ENCODE results near the gene GRAMD1B.
"Not testable (repeated sequence)": the region's sequence is repeated elsewhere in the genome, so short reads cannot be mapped to it uniquely, and the experiment has no call there.

GRAMD1B gene

GRCh38 chr11:123510579-123510905 lies 80.5 kb downstream of the GRAMD1B start:
- H3K4me3 ChIP-seq (ENCODE audit: low read depth, low read length) = no peak overlapping the region; the same call in 1 of the 2 replicates
- ChIA-PET CTCF (interaction anchor here (1.4 to 4.9 kb wide), 17 partner anchors 10 to 206 kb away, joined by 4 to 94 read pairs (median 12); no protein-coding TSS in a partner anchor), POLR2A (no interaction called here)
- no peak for DNase-seq (ENCODE audit: low read depth, low spot score)
- TF ChIP-seq CTCF (IDR thresholded peaks at IDR 0.05; ENCODE audit: insufficient read depth, low read length, missing control alignments) = no peak

GRCh38 chr11:123511037-123511870 lies 81.2 kb downstream of the GRAMD1B start:
- peak; percentile 70 for DNase-seq (ENCODE audit: low read depth, low spot score)
- ChIA-PET POLR2A (no interaction called here), CTCF (interaction anchor here (0.6 to 4.9 kb wide), 28 partner anchors 9 to 205 kb away, joined by 3 to 94 read pairs (median 10); no protein-coding TSS in a partner anchor)
- TF ChIP-seq CTCF (IDR thresholded peaks at IDR 0.05; ENCODE audit: insufficient read depth, low read length, missing control alignments) = peak; percentile 95
- H3K4me3 ChIP-seq (ENCODE audit: low read depth, low read length) = peak overlapping the region; percentile 25

- DNase-seq (ENCODE audit: low read depth, low spot score); H3K4me3 ChIP-seq (ENCODE audit: low read depth, low read length); POLR2A ChIA-PET: not testable (repeated sequence)
- CTCF ChIA-PET = interaction anchor here (0.8 to 4.9 kb wide), 15 partner anchors 9 to 198 kb away, joined by 3 to 94 read pairs (median 14); no protein-coding TSS in a partner anchor
Measured at GRCh38 chr11:123513309-123513708, 83.2 kb downstream of the GRAMD1B start.

GRCh38 chr11:123516238-123516637 lies 86.2 kb downstream of the GRAMD1B start:
- no peak for DNase-seq (ENCODE audit: low read depth, low spot score)
- H3K4me3 ChIP-seq (ENCODE audit: low read depth, low read length) = no peak overlapping the region
- ChIA-PET CTCF (interaction anchor here (1.1 to 7.6 kb wide), 5 partner anchors 14 to 64 kb away, joined by 3 to 66 read pairs (median 4); no protein-coding TSS in a partner anchor), POLR2A (no interaction called here)
- no peak for TF ChIP-seq CTCF (IDR thresholded peaks at IDR 0.05; ENCODE audit: insufficient read depth, low read length, missing control alignments)

GRCh38 chr11:123517559-123518364 lies 87.7 kb downstream of the GRAMD1B start:
- H3K4me3 ChIP-seq (ENCODE audit: low read depth, low read length) = no peak overlapping the region
- ChIA-PET CTCF (interaction anchor here (0.7 to 7.6 kb wide), 5 partner anchors 11 to 63 kb away, joined by 3 to 66 read pairs (median 4); no protein-coding TSS in a partner anchor), POLR2A (no interaction called here)
- DNase-seq (ENCODE audit: low read depth, low spot score) = no peak
- TF ChIP-seq CTCF (IDR thresholded peaks at IDR 0.05; ENCODE audit: insufficient read depth, low read length, missing control alignments) = no peak

- CTCF ChIA-PET = interaction anchor here (0.7 to 7.6 kb wide), 4 partner anchors 8 to 62 kb away, joined by 3 to 66 read pairs (median 32); no protein-coding TSS in a partner anchor
- no peak overlapping the region for H3K4me3 ChIP-seq (ENCODE audit: low read depth, low read length)
- no peak for TF ChIP-seq CTCF (IDR thresholded peaks at IDR 0.05; ENCODE audit: insufficient read depth, low read length, missing control alignments)
- DNase-seq (ENCODE audit: low read depth, low spot score) = no peak
- POLR2A ChIA-PET = no interaction called here
Measured at GRCh38 chr11:123518496-123519054, 88.5 kb downstream of the GRAMD1B start.

Data from AG04449 (cell line).